HEK293 (cell line): ENCODE data around the gene APOLD1.

ENCODE experiments used
- CTCF ChIA-PET: fragments of 350-600 bp; formaldehyde crosslinking; extraction: SDS; loops from one replicate; lab custom pipeline; 2021; ENCODE audit warnings: antibody characterized with exemption; lab: Yijun Ruan, JAX
- POLR2A ChIA-PET: fragments of 300-600 bp; formaldehyde crosslinking; extraction: SDS; loops from one replicate; lab custom pipeline; 2020; ENCODE audit warnings: antibody characterized with exemption, inconsistent platforms; lab: Yijun Ruan, JAX
- H3K27ac ChIP-seq: fragments of 200-500 bp; sonication (Bioruptor generic); 2 replicates; pipeline ENCODE4 v1.5.1; 2014; ENCODE audit warnings: low read depth, low read length, control low read depth, inconsistent platforms; ENCODE audit errors: extremely low read depth
- H3K36me3 ChIP-seq, 2 experiments: fragments of 200-500 bp in 1 of 2; sonication (Bioruptor generic) in 1 of 2; 1 replicate in 1 of 2; 2 replicates in 1 of 2; pipeline ENCODE4 v1.5.1; 2014 to 2017; ENCODE audit warnings: inconsistent platforms in 2 of 2, low read length in 2 of 2; ENCODE audit not compliant: control insufficient read depth in 2 of 2, insufficient read depth in 1 of 2
- H3K4me1 ChIP-seq: fragments of 200-500 bp; sonication (Bioruptor generic); 2 replicates; pipeline ENCODE4 v1.5.1; 2014; ENCODE audit warnings: mild to moderate bottlenecking, low read length, inconsistent platforms; ENCODE audit not compliant: control insufficient read depth, insufficient read depth
- H3K4me3 ChIP-seq: 2 replicates; pipeline ENCODE4 v1.5.1; 2011; ENCODE audit warnings: low read depth, mild to moderate bottlenecking, control low read depth, low read length, moderate library complexity
- H3K9me3 ChIP-seq: fragments of 200-500 bp; sonication (Bioruptor generic); 2 replicates; pipeline ENCODE4 v1.5.1; 2014; ENCODE audit warnings: low read depth, low read length, inconsistent platforms; ENCODE audit not compliant: control insufficient read depth, insufficient read depth
- KLF7 ChIP-seq: fragments of 450-650 bp; formaldehyde crosslinking; IDR thresholded peaks from 2 replicates; pipeline ENCODE4 v1.5.1; 2016; ENCODE audit warnings: missing biosample characterization, missing genetic modification characterization, borderline replicate concordance
- KLF9 ChIP-seq: fragments of 450-650 bp; formaldehyde crosslinking; IDR thresholded peaks from 2 replicates; pipeline ENCODE4 v1.5.1; 2016; ENCODE audit warnings: missing biosample characterization, missing genetic modification characterization, low read depth
- SP7 ChIP-seq: fragments of 450-650 bp; formaldehyde crosslinking; IDR thresholded peaks from 2 replicates; pipeline ENCODE4 v1.5.1; 2016; ENCODE audit warnings: missing biosample characterization, missing genetic modification characterization
- YY1 ChIP-seq: fragments of 450-650 bp; formaldehyde crosslinking; IDR thresholded peaks from 2 replicates; pipeline ENCODE4 v1.5.1; 2018; ENCODE audit warnings: missing biosample characterization, missing genetic modification characterization
- ZNF133 ChIP-seq: fragments of 450-650 bp; formaldehyde crosslinking; IDR thresholded peaks from 2 replicates; pipeline ENCODE4 v1.5.1; 2016; ENCODE audit warnings: missing biosample characterization, missing genetic modification characterization
- ZNF202 ChIP-seq: fragments of 450-650 bp; formaldehyde crosslinking; IDR thresholded peaks from 2 replicates; pipeline ENCODE4 v1.5.1; 2016; ENCODE audit warnings: missing biosample characterization, missing genetic modification characterization, borderline replicate concordance
- ZNF211 ChIP-seq: fragments of 450-650 bp; formaldehyde crosslinking; IDR thresholded peaks from 2 replicates; pipeline ENCODE4 v1.5.1; 2016; ENCODE audit warnings: low read depth, missing biosample characterization, missing genetic modification characterization
- ZNF24 ChIP-seq: fragments of 450-650 bp; formaldehyde crosslinking; IDR thresholded peaks from 2 replicates; pipeline ENCODE4 v1.5.1; 2016; ENCODE audit warnings: missing biosample characterization, missing genetic modification characterization
- ZNF266 ChIP-seq: fragments of 450-650 bp; formaldehyde crosslinking; IDR thresholded peaks from 2 replicates; pipeline ENCODE4 v1.5.1; 2016; ENCODE audit warnings: missing biosample characterization, missing genetic modification characterization, low read depth
- ZNF302 ChIP-seq: fragments of 450-650 bp; formaldehyde crosslinking; IDR thresholded peaks from 2 replicates; pipeline ENCODE4 v1.5.1; 2016; ENCODE audit warnings: missing biosample characterization, missing genetic modification characterization, low read depth
- ZNF335 ChIP-seq: fragments of 450-650 bp; formaldehyde crosslinking; conservative IDR thresholded peaks from 2 replicates; pipeline ENCODE4 v1.5.1; 2016; ENCODE audit warnings: missing biosample characterization, missing genetic modification characterization
- ZNF404 ChIP-seq: fragments of 450-650 bp; formaldehyde crosslinking; IDR thresholded peaks from 2 replicates; pipeline ENCODE4 v1.5.1; 2017; ENCODE audit warnings: missing biosample characterization, missing genetic modification characterization
- ZNF548 ChIP-seq: fragments of 450-650 bp; formaldehyde crosslinking; IDR thresholded peaks from 2 replicates; pipeline ENCODE4 v1.5.1; 2016; ENCODE audit warnings: missing biosample characterization, missing genetic modification characterization
- ZNF585B ChIP-seq: fragments of 450-650 bp; formaldehyde crosslinking; IDR thresholded peaks from 2 replicates; pipeline ENCODE4 v1.5.1; 2016; ENCODE audit warnings: missing biosample characterization, missing genetic modification characterization
- ZNF610 ChIP-seq: fragments of 450-650 bp; formaldehyde crosslinking; IDR thresholded peaks from 2 replicates; pipeline ENCODE4 v1.5.1; 2016; ENCODE audit warnings: missing biosample characterization, missing genetic modification characterization, borderline replicate concordance
- ZNF621 ChIP-seq: fragments of 450-650 bp; formaldehyde crosslinking; IDR thresholded peaks from 2 replicates; pipeline ENCODE4 v1.5.1; 2017; ENCODE audit warnings: missing biosample characterization, missing genetic modification characterization
- ZNF660 ChIP-seq: fragments of 450-650 bp; IDR thresholded peaks from 2 replicates; pipeline ENCODE4 v1.5.1; 2018; ENCODE audit warnings: missing biosample characterization, mild to moderate bottlenecking, missing genetic modification characterization
- ZNF707 ChIP-seq: fragments of 450-650 bp; formaldehyde crosslinking; IDR thresholded peaks from 2 replicates; pipeline ENCODE4 v1.5.1; 2016; ENCODE audit warnings: missing biosample characterization, missing genetic modification characterization
- TF ChIP-seq, protein P1 (sequence below): fragments of 450-650 bp; formaldehyde crosslinking; IDR thresholded peaks from 2 replicates; pipeline ENCODE4 v1.5.1; 2016; ENCODE audit warnings: missing biosample characterization, missing genetic modification characterization
- TF ChIP-seq, protein P2 (sequence below): fragments of 450-650 bp; IDR thresholded peaks from 2 replicates; pipeline ENCODE4 v1.5.1; 2018; ENCODE audit warnings: missing biosample characterization, mild to moderate bottlenecking, missing genetic modification characterization
- TF ChIP-seq, protein P3 (sequence below): fragments of 450-650 bp; formaldehyde crosslinking; IDR thresholded peaks from 2 replicates; pipeline ENCODE4 v1.5.1; 2016; ENCODE audit warnings: missing biosample characterization, missing genetic modification characterization

The APOLD1 gene

DNA sequence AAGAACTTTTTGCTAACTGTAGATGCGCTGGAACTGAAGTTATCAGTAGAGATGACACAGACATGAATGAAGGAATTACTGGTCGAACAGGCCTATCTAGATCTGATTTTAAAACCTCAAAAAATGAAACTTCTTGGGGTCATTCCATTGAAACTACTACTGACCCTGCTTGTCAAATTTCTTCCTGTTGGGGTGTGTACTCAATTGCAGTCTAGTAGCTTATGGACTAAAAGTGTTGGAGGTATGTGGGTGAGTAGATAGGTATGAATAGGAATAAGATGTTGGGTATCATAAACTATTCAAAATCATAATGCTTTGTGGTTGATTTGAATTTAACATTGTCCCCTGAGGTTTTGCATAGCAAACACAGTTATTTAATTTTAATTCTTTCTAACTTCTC, 9.2 kb downstream of the APOLD1 start:
- Histone ChIP-seq H3K4me3 (no peak overlapping the region), H3K4me1 (peaks cover 13% of the 10 kb centered on the region), H3K27ac (no peak overlapping the region), H3K36me3 (no peaks in the 10 kb centered on the region), H3K9me3 (no peaks in the 10 kb centered on the region)
- TF ChIP-seq ZNF266 (no peak), ZNF610 (no peak), ZNF302 (tag by site-specific recombination) (no peak), ZNF548 (tag by site-specific recombination) (no peak), ZNF404 (tag by site-specific recombination) (no peak), ZNF335 (no peak), ZNF660 (tag by site-specific recombination) (no peak), SP7 (tag by site-specific recombination) (no peak), KLF9 (tag by site-specific recombination) (no peak), KLF7 (tag by site-specific recombination) (no peak), ZNF585B (no peak), ZNF24 (no peak), ZNF211 (no peak), ZNF707 (tag by site-specific recombination) (no peak), ZNF621 (tag by site-specific recombination) (no peak)
- TF ChIP-seq, protein P1, sequence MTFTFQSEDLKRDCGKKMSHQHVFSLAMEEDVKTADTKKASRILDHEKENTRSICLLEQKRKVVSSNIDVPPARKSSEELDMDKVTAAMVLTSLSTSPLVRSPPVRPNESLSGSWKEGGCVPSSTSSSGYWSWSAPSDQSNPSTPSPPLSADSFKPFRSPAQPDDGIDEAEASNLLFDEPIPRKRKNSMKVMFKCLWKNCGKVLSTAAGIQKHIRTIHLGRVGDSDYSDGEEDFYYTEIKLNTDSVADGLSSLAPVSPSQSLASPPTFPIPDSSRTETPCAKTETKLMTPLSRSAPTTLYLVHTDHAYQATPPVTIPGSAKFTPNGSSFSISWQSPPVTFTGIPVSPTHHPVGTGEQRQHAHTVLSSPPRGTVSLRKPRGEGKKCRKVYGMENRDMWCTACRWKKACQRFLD (tag by site-specific recombination) = no peak
- TF ChIP-seq, protein P2, sequence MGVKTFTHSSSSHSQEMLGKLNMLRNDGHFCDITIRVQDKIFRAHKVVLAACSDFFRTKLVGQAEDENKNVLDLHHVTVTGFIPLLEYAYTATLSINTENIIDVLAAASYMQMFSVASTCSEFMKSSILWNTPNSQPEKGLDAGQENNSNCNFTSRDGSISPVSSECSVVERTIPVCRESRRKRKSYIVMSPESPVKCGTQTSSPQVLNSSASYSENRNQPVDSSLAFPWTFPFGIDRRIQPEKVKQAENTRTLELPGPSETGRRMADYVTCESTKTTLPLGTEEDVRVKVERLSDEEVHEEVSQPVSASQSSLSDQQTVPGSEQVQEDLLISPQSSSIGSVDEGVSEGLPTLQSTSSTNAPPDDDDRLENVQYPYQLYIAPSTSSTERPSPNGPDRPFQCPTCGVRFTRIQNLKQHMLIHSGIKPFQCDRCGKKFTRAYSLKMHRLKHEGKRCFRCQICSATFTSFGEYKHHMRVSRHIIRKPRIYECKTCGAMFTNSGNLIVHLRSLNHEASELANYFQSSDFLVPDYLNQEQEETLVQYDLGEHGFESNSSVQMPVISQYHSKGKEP (tag by site-specific recombination) = no peak
- TF ChIP-seq, protein P3, sequence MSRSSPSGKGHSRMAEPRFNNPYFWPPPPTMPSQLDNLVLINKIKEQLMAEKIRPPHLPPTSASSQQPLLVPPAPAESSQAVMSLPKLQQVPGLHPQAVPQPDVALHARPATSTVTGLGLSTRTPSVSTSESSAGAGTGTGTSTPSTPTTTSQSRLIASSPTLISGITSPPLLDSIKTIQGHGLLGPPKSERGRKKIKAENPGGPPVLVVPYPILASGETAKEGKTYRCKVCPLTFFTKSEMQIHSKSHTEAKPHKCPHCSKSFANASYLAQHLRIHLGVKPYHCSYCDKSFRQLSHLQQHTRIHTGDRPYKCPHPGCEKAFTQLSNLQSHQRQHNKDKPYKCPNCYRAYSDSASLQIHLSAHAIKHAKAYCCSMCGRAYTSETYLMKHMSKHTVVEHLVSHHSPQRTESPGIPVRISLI (tag by site-specific recombination) = no peak
- ChIA-PET CTCF (interaction anchor here (1.2 kb wide), 1 partner anchor 189 kb away, joined by 4 read pairs; no protein-coding TSS in a partner anchor), POLR2A (no interaction called here)

DNA sequence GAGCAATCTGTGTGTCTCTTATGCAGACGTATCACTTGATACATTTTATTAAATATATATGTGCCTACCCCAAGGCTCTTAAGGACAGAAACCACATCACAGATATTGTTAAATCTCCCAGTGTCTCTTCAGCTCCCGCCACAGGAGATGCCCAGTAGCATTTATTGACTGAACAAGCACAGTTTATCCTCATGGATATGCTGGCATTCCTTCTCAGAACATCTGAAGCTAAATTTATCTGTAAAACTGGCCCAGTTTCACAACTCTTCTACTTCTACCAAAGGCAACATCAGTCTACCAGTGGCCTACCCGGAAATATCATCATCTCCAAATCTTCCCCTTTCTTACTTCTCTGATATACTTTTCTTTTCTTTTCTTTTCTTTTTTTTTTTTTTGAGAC, 10.7 kb downstream of the APOLD1 start:
- ChIA-PET POLR2A (no interaction called here), CTCF (interaction anchor here (0.5 kb wide), 1 partner anchor 416 kb away, joined by 4 read pairs; no protein-coding TSS in a partner anchor)
- Histone ChIP-seq H3K4me3 (no peak overlapping the region), H3K36me3 (no peaks in the 10 kb centered on the region), H3K4me1 (peaks cover 10% of the 10 kb centered on the region), H3K27ac (no peak overlapping the region), H3K9me3 (no peaks in the 10 kb centered on the region)
- TF ChIP-seq YY1 (tag by site-specific recombination) (no peak), ZNF133 (no peak), ZNF202 (tag by site-specific recombination) (no peak)
